GM12878 (cell line): Measurements from ENCODE around the gene PDCD10. TPM values are rescaled to one million over a fixed set of nuclear protein-coding genes. Genes with fewer than 3 reads are reported as not detected.

Experiments used
- ATAC-seq: fragments of 200-7000 bp; cut with Tn5 transposase; 3 replicates; pipeline ENCODE4 v1.9.1; 2020; ENCODE audit warnings: mild to moderate bottlenecking, moderate library complexity
- BruUV-seq: library from RNA; stranded (reverse); fragments of 400-500 nt; replicated peaks from 2 replicates; lab custom pipeline; 2021; lab: Mats Ljungman, UMichigan
- CTCF ChIA-PET: fragments of 300-600 bp; sonication (Branson Sonifier 250); formaldehyde crosslinking; extraction: SDS; loops from one replicate; lab custom pipeline; 2021; ENCODE audit warnings: inconsistent platforms; lab: Yijun Ruan, JAX
- POLR2A ChIA-PET: fragments of 350-600 bp; formaldehyde crosslinking; extraction: SDS; loops from one replicate; lab custom pipeline; 2021; ENCODE audit warnings: inconsistent platforms; lab: Charles Lee
- RAD21 ChIA-PET: fragments of 300-600 bp; sonication (Branson Sonifier 250); formaldehyde crosslinking; loops from one replicate; lab custom pipeline; 2023; ENCODE audit warnings: antibody characterized with exemption; ENCODE audit not compliant: unreplicated experiment; lab: Charles Lee
- SMC1A ChIA-PET: fragments of 300-600 bp; sonication (Branson Sonifier 250); formaldehyde crosslinking; loops from one replicate; lab custom pipeline; 2023; ENCODE audit not compliant: unreplicated experiment, uncharacterized antibody; lab: Charles Lee
- DNase-seq: peaks from one replicate; pipeline ENCODE4 v3.0.0-alpha.2; 2011; ENCODE audit warnings: low read depth, low spot score
- FAIRE-seq: peaks from 3 replicates; lab custom pipeline; 2011; peaks lifted over from hg19 to GRCh38; lab: Jason Lieb, UNC
- H2AFZ ChIP-seq: 2 replicates; pipeline ENCODE4 v1.6.0; 2011; ENCODE audit warnings: low read depth, low read length, control low read depth; ENCODE audit not compliant: control insufficient read depth
- H3K27ac ChIP-seq: 2 replicates; pipeline ENCODE4 v1.5.1; 2011; ENCODE audit warnings: control low read depth; ENCODE audit not compliant: control insufficient read depth, insufficient read depth
- H3K27me3 ChIP-seq, 2 experiments: replicated peaks in 1 of 2; 2 replicates each; pipeline versions ENCODE4 v1.6.0 to v1.6.1; 2011; ENCODE audit warnings: low read length in 1 of 2; ENCODE audit not compliant: control insufficient read depth in 2 of 2, insufficient read depth in 2 of 2
- H3K36me3 ChIP-seq, 2 experiments: 2 replicates each; pipeline ENCODE4 v1.5.1; 2011; ENCODE audit warnings: low read length in 1 of 2; ENCODE audit not compliant: control insufficient read depth in 2 of 2, insufficient read depth in 2 of 2
- H3K4me1 ChIP-seq: 2 replicates; pipeline ENCODE4 v1.6.1; 2011; ENCODE audit warnings: mild to moderate bottlenecking, low read length, moderate library complexity, mixed read lengths; ENCODE audit not compliant: control insufficient read depth, insufficient read depth
- H3K4me2 ChIP-seq: 2 replicates; pipeline ENCODE4 v1.6.0; 2011; ENCODE audit warnings: control low read depth; ENCODE audit not compliant: control insufficient read depth, insufficient read depth
- H3K4me3 ChIP-seq: fragments of 200-600 bp; sonication (generic); 2 replicates; pipeline ENCODE4 v1.5.1; 2016
- H3K79me2 ChIP-seq: 2 replicates; pipeline ENCODE4 v1.6.0; 2011; ENCODE audit warnings: low read length; ENCODE audit not compliant: control insufficient read depth, insufficient read depth
- H3K9ac ChIP-seq: 2 replicates; pipeline ENCODE4 v1.8.0; 2011; ENCODE audit warnings: low read length, control low read depth, mixed read lengths; ENCODE audit not compliant: control insufficient read depth, insufficient read depth
- H3K9me3 ChIP-seq: replicated peaks from 3 replicates; pipeline ENCODE4 v1.5.1; 2011; ENCODE audit warnings: mild to moderate bottlenecking, low read length; ENCODE audit not compliant: control insufficient read depth, insufficient read depth
- H4K20me1 ChIP-seq: 2 replicates; pipeline ENCODE4 v1.6.0; 2011; ENCODE audit not compliant: control insufficient read depth, insufficient read depth
- BHLHE40 ChIP-seq, 2 experiments: fragments of 450-650 bp in 1 of 2; IDR thresholded peaks; 2 replicates each; pipeline ENCODE4 v1.6.1; 2011 to 2017; ENCODE audit warnings: low read depth in 2 of 2, borderline replicate concordance in 1 of 2, improper control_type of control experiment in 1 of 2, low read length in 1 of 2, mild to moderate bottlenecking in 1 of 2
- CHD4 ChIP-seq: fragments of 200-600 bp; sonication (generic); IDR thresholded peaks from 2 replicates; pipeline ENCODE4 v1.6.1; 2016; ENCODE audit warnings: mild to moderate bottlenecking
- ETV6 ChIP-seq, 2 experiments: fragments of 450-650 bp in 1 of 2; IDR thresholded peaks in 1 of 2; conservative IDR thresholded peaks in 1 of 2; 2 replicates each; pipeline ENCODE4 v1.6.1; 2014; ENCODE audit warnings: antibody characterized with exemption in 1 of 2, borderline replicate concordance in 1 of 2, low read depth in 1 of 2, mild to moderate bottlenecking in 1 of 2, moderate library complexity in 1 of 2
- IRF4 ChIP-seq: IDR thresholded peaks from 2 replicates; pipeline ENCODE4 v1.6.1; 2011; ENCODE audit warnings: low read depth, low read length
- MEF2A ChIP-seq: IDR thresholded peaks from 2 replicates; pipeline ENCODE4 v1.6.1; 2011; ENCODE audit warnings: low read depth, mild to moderate bottlenecking, low read length, moderate library complexity; ENCODE audit not compliant: insufficient read depth
- PAX5 ChIP-seq: IDR thresholded peaks from 2 replicates; pipeline ENCODE4 v1.6.1; 2011; ENCODE audit warnings: low read depth, low read length, borderline replicate concordance
- RBBP5 ChIP-seq: fragments of 200-600 bp; sonication (generic); conservative IDR thresholded peaks from 2 replicates; pipeline ENCODE4 v1.6.1; 2016
- SREBF2 ChIP-seq: IDR thresholded peaks from 2 replicates; pipeline ENCODE4 v1.6.1; 2012; ENCODE audit warnings: mild to moderate bottlenecking, low read length
- SUZ12 ChIP-seq: fragments of 200-600 bp; sonication (generic); IDR thresholded peaks from one replicate; pipeline ENCODE4 v1.6.1; 2018; ENCODE audit warnings: antibody characterized with exemption, mild to moderate bottlenecking; ENCODE audit not compliant: unreplicated experiment
- TAF1 ChIP-seq: IDR thresholded peaks from 2 replicates; pipeline ENCODE4 v1.6.1; 2011; ENCODE audit warnings: mild to moderate bottlenecking, low read depth, low read length, borderline replicate concordance
- TCF7 ChIP-seq: IDR thresholded peaks from 2 replicates; pipeline ENCODE4 v1.6.1; 2014; ENCODE audit warnings: antibody characterized with exemption, borderline replicate concordance
- WRNIP1 ChIP-seq: IDR thresholded peaks from 2 replicates; pipeline ENCODE4 v1.6.1; 2011; ENCODE audit warnings: low read depth, low read length, improper control_type of control experiment, borderline replicate concordance
- ZNF217 ChIP-seq: fragments of 450-650 bp; IDR thresholded peaks from 2 replicates; pipeline ENCODE4 v1.6.1; 2017; ENCODE audit warnings: antibody characterized with exemption, mild to moderate bottlenecking
- WGBS: methylation state at CpG from one replicate; pipeline ENCODE4 v1.1.6; 2016; ENCODE audit warnings: low lambda C conversion rate; ENCODE audit not compliant: insufficient replicate concordance, insufficient coverage; ENCODE audit errors: missing lambda C conversion rate; 5-methylcytosine and 5-hydroxymethylcytosine counted together
- in situ Hi-C: fragments of 300-500 bp; cut with MboI; formaldehyde crosslinking; loops from 9 replicates; pipeline ENCODE4 v1.14.3; 2018; ENCODE audit warnings: mixed read lengths
- intact Hi-C: fragments of 100-400 bp; cut with micrococcal nuclease; formaldehyde crosslinking; loops from one replicate; pipeline ENCODE4 v1.14.2; 2022; ENCODE audit not compliant: unreplicated experiment
- polyA plus RNA-seq, 11 experiments: library from polyadenylated mRNA; depleted of rRNA in 4 of 11; unstranded in 6 of 11; stranded (reverse) in 5 of 11; fragments of >200 nt; fragmentation: Nextera tagmentation in 4 of 11; fragmentation: Illumina TruSeq in 1 of 11; extraction: Ambion mirVana in 4 of 11; extraction: Trizol in 1 of 11; gene quantifications; 1 replicate in 1 of 11; 2 replicates in 10 of 11; pipeline versions ENCODE4 v1.2.1 to v1.2.3, GENCODE V29; 2011 to 2016; ENCODE audit warnings: inconsistent platforms in 2 of 11, missing spikeins in 2 of 11, low read depth in 1 of 11
- total RNA-seq, 4 experiments: library from RNA; depleted of rRNA in 3 of 4; stranded (reverse); fragments of >200 nt in 3 of 4; fragmentation: Illumina TruSeq in 1 of 4; extraction: Trizol in 1 of 4; gene quantifications; 2 replicates each; pipeline versions ENCODE4 v1.2.1 to v1.2.3, GENCODE V29; 2013 to 2021
- TF ChIP-seq, protein P1 (sequence below): fragments of 450-650 bp; IDR thresholded peaks from 2 replicates; pipeline ENCODE4 v1.6.1; 2017; ENCODE audit warnings: mild to moderate bottlenecking, low read depth, inconsistent platforms; ENCODE audit not compliant: poor library complexity, severe bottlenecking

The PDCD10 gene
- total and polyA plus RNA-seq, 10 of the 15 experiments (the other 5 are each of a cell fraction or from before 2014, with no cell fraction given): 64.1 to 247 (median 125) TPM

DNA sequence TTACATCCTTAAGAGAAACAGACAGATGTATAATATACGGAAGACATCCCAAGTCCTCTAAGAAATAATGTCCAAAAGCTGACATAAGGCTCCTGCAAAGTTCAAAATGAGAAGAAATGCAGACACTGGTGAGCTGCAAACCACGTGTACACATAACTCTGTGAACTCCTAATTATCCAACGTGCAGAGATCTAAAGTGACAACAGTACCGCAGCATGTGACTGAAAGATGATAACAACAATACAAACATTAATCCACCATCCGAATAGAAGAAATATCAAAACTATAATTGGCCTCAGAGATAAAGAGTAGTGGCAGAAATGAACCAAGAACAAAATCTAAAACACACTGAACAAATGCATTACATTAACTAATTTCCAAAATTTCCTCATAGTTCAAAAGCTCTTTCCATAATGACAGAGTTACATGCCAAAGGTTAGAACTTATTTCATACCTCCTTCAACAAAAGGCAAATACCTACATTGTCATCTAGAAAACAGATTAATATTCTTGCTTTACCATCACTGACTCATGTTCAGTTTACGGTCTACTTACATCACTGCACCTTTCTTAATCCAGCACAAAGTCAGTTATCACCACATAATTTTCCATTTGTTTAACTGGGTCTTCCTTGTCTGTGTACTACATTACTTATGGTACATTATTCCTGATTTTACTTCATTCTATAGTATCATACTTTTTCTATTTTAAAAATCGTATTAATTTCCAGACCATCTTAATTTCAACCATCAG, 2.2 kb downstream of the PDCD10 start:
- CTCF ChIA-PET: interaction anchor here (0.9 to 4.5 kb wide), 3 partner anchors 8 to 20 kb away, joined by 3 to 24 read pairs (median 5); no protein-coding TSS in a partner anchor
- POLR2A ChIA-PET: interaction anchor here (0.6 kb wide), 1 partner anchor 10 kb away, joined by 3 read pairs; no protein-coding TSS in a partner anchor
- H4K20me1 ChIP-seq: peaks cover 4% of the 10 kb centered on the region; the same call in 1 of the 2 replicates
- H3K9ac ChIP-seq: no peak overlapping the region; the same call in 1 of the 2 replicates
- no peak overlapping the region for H2AFZ ChIP-seq
- DNase-seq (no peak), FAIRE-seq (no peak), ATAC-seq (no peak)
- H3K27ac ChIP-seq: no peak overlapping the region; the same call in 1 of the 2 replicates
- 98% methylated on average over 7 of the region's 7 CpGs for WGBS
- SMC1A ChIA-PET: interaction anchor here (0.6 to 2.3 kb wide), 6 partner anchors 8 to 41 kb away, joined by 3 to 10 read pairs (median 4); no protein-coding TSS in a partner anchor
- peak overlapping the region; percentile 39 for H3K4me2 ChIP-seq
- TF ChIP-seq SUZ12 (no peak), PAX5 (no peak), BHLHE40 (IDR thresholded peaks at IDR 0.05; ENCODE audit: borderline replicate concordance in 1 of 2, low read depth in 2 of 2, low read length in 1 of 2) (no peak), SREBF2 (no peak), ETV6 (conservative IDR thresholded peaks at IDR 0.05 in 1 of 2, IDR thresholded peaks at IDR 0.05 in 1 of 2; ENCODE audit: borderline replicate concordance in 1 of 2, low read depth in 1 of 2) (no peak), RBBP5 (no peak), CHD4 (no peak), ZNF217 (no peak), WRNIP1 (no peak), TAF1 (no peak), IRF4 (no peak), TCF7 (no peak), MEF2A (no peak)
- TF ChIP-seq, protein P1, sequence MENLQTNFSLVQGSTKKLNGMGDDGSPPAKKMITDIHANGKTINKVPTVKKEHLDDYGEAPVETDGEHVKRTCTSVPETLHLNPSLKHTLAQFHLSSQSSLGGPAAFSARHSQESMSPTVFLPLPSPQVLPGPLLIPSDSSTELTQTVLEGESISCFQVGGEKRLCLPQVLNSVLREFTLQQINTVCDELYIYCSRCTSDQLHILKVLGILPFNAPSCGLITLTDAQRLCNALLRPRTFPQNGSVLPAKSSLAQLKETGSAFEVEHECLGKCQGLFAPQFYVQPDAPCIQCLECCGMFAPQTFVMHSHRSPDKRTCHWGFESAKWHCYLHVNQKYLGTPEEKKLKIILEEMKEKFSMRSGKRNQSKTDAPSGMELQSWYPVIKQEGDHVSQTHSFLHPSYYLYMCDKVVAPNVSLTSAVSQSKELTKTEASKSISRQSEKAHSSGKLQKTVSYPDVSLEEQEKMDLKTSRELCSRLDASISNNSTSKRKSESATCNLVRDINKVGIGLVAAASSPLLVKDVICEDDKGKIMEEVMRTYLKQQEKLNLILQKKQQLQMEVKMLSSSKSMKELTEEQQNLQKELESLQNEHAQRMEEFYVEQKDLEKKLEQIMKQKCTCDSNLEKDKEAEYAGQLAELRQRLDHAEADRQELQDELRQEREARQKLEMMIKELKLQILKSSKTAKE: no peak
- H3K9me3 ChIP-seq: no peaks in the 10 kb centered on the region
- peak overlapping the region; percentile 69 for H3K4me3 ChIP-seq
- peaks cover 3% of the 10 kb centered on the region; the same call in 1 of the 2 replicates for H3K4me1 ChIP-seq
- H3K79me2 ChIP-seq: peaks cover 70% of the 10 kb centered on the region
- H3K36me3 ChIP-seq: no peaks in the 10 kb centered on the region
- in situ Hi-C loops: no loop called here
- no peaks in the 10 kb centered on the region for H3K27me3 ChIP-seq
- intact Hi-C loops: loop anchor here (5.0 to 10.0 kb wide), 2 partner anchors 150 to 362 kb away; partner anchors contain the start of gene GOLIM4
- no TSS peak for BruUV-seq
- RAD21 ChIA-PET: no interaction called here
